Metanephros (tissue), 1 donor: ENCODE results near the gene ENOSF1. TPM values are rescaled to one million over a fixed set of nuclear protein-coding genes. Genes with fewer than 3 reads are reported as not detected.

ENCODE experiments used
- total RNA-seq: library from RNA; depleted of rRNA; stranded (reverse); fragments of >200 nt; gene quantifications from one replicate; pipeline ENCODE4 v1.2.3, GENCODE V29; 2014

Gene ENOSF1
- total RNA-seq = 78.3 TPM

DNA sequence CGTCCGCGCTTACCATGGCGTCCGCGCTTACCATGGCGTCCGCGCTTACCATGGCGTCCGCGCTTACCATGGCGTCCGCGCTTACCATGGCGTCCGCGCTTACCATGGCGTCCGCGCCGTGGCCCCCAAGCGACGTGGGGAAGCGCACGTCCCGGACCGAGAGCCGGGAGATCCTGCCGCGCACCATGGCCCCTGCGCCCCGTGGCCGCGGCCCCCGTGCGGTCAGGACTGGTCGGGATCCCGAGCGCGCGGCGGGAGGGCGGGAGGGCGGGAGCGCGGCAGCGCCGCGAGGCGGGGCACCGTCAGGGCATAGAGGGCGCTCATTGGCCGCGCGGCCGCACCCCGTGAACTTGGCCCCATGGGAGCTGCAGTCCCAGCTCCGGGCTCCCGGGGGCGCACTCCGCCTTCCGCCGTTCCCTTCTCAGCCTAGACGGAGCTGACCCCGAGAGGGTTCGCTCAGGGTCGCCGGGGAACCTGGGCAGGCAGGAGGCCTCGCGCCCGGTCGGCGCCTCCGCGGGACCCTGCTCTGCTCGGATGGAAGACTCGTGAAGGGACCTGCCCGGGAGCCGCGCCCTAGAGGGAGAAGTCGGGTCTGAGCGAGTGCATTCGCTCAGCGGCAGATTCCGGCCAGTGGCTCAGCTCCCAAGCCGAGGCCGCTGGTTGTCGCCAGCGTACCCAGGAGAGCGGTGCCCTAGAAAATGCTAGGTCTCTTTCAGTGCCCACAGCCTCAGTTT lies at the start of gene ENOSF1:
ENOSF1 (minus strand) TSS at position 230 of the 734 bp plus-strand sequence; CDS start at position 187, 43 bp downstream.

GRCh38 chr18:657311-658000 lies 55.0 kb downstream of the ENOSF1 start, which contains the start of gene TYMS:
TSS of gene TYMS (plus strand) at chr18:657653. CDS start at chr18:657743, 90 bp downstream.

Other genes with a start within 250 kb of the ENOSF1 start
- 31.6 TPM for gene COLEC12, start 211.9 kb downstream of the ENOSF1 start, total RNA-seq
- gene CETN1, start 132.2 kb downstream of the ENOSF1 start, total RNA-seq = not detected
- gene CLUL1, start 115.6 kb downstream of the ENOSF1 start, total RNA-seq = 7.8 TPM
- 42.2 TPM for gene TYMS, start 55.0 kb downstream of the ENOSF1 start, total RNA-seq
- 41.1 TPM for gene YES1, start 99.6 kb upstream of the ENOSF1 start, total RNA-seq
- 0.99 TPM for gene ADCYAP1, start 192.2 kb upstream of the ENOSF1 start, total RNA-seq